Stimulated activated memory B cell treated with anti-CD40 and anti-IgM and Interleukin-4, amounts not matched to agents 10 μg/mL and 1 μg/mL and 100 μg/mL, for 72 hours (primary cell): ENCODE results near the gene PLS3.

ENCODE experiments used
- ATAC-seq: fragments of 150-1000 bp; cut with Tn5 transposase; 2 replicates; pipeline ENCODE4 v1.10.0; 2021
- H3K27ac Mint-ChIP-seq: one replicate; pipeline ENCODE4 v1.8.0; 2022; ENCODE audit warnings: mild to moderate bottlenecking, mixed read lengths
- H3K27me3 Mint-ChIP-seq: one replicate; pipeline ENCODE4 v1.8.0; 2022; ENCODE audit warnings: mixed read lengths
- H3K36me3 Mint-ChIP-seq: one replicate; pipeline ENCODE4 v1.8.0; 2022; ENCODE audit warnings: mixed read lengths
- H3K4me1 Mint-ChIP-seq: one replicate; pipeline ENCODE4 v1.8.0; 2022; ENCODE audit warnings: mixed read lengths
- H3K4me3 Mint-ChIP-seq: one replicate; pipeline ENCODE4 v1.8.0; 2022; ENCODE audit warnings: mild to moderate bottlenecking, moderate library complexity, mixed read lengths
- H3K9me3 Mint-ChIP-seq: one replicate; pipeline ENCODE4 v1.8.0; 2022; ENCODE audit warnings: mixed read lengths

PLS3 gene

DNA sequence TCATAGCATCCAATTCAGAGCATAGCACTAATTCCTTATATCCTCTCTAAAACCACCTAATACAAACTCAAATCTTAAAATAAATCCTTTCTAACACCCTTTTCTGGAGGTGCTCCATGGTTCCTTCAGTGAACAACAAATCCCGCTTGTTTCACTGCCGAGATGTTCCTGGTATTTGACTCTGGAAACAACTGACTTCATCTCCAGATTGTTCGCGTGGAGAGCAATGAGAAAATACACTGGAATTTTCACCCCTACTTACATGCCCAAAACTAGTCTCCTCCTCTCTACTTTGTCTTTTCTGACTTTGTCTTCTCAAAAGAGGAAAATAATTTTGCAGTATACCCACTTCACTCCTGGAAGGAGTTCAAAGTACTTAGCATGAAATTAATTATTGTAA is 129.0 kb downstream of the PLS3 start:
- Mint-ChIP-seq H3K27me3 (no peaks in the 10 kb centered on the region), H3K36me3 (no peaks in the 10 kb centered on the region), H3K4me3 (no peak overlapping the region), H3K27ac (no peak overlapping the region), H3K4me1 (no peaks in the 10 kb centered on the region), H3K9me3 (no peaks in the 10 kb centered on the region)
- no peak for ATAC-seq

GRCh38 chrX:115690511-115691216 is 129.7 kb downstream of the PLS3 start:
- ATAC-seq = peak; percentile 45
- Mint-ChIP-seq H3K27me3 (no peaks in the 10 kb centered on the region), H3K4me3 (no peak overlapping the region), H3K27ac (no peak overlapping the region), H3K36me3 (no peaks in the 10 kb centered on the region), H3K9me3 (no peaks in the 10 kb centered on the region), H3K4me1 (no peaks in the 10 kb centered on the region)

DNA sequence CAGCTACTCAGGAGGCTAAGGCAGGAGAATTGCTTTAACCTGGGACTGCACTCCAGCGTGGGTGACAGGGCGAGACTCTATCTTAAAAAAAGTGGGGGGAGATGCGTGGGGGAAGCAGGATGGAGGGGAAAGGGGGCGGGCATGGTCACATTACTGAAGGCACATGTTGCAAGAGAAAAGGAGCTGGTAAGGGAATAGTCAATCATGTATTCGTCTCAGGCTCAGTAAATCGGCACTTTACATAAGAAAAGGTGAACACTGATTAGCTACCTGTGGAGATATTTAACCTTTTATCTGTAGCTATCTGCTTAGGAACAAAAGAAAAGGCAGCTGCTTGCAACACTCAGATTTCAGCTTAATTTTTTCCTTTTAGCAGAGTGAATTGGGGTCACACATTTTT is 132.5 kb downstream of the PLS3 start:
- Mint-ChIP-seq H3K9me3 (no peaks in the 10 kb centered on the region), H3K4me3 (no peak overlapping the region), H3K27me3 (no peaks in the 10 kb centered on the region), H3K36me3 (no peaks in the 10 kb centered on the region), H3K27ac (no peak overlapping the region), H3K4me1 (no peaks in the 10 kb centered on the region)
- no peak for ATAC-seq

GRCh38 chrX:115694028-115694427 is 133.1 kb downstream of the PLS3 start:
- Mint-ChIP-seq H3K36me3 (no peaks in the 10 kb centered on the region), H3K27ac (no peak overlapping the region), H3K9me3 (no peaks in the 10 kb centered on the region), H3K27me3 (no peaks in the 10 kb centered on the region), H3K4me3 (no peak overlapping the region), H3K4me1 (no peaks in the 10 kb centered on the region)
- no peak for ATAC-seq

- Mint-ChIP-seq H3K36me3 (no peaks in the 10 kb centered on the region), H3K27me3 (no peaks in the 10 kb centered on the region), H3K4me3 (no peak overlapping the region), H3K9me3 (no peaks in the 10 kb centered on the region), H3K27ac (no peak overlapping the region), H3K4me1 (no peaks in the 10 kb centered on the region)
- ATAC-seq = no peak
These were observed 135.1 kb downstream of the PLS3 start for GRCh38 chrX:115696039-115696438.

GRCh38 chrX:115696939-115697338 is 136.0 kb downstream of the PLS3 start:
- H3K9me3 Mint-ChIP-seq = no peaks in the 10 kb centered on the region
- H3K4me1 Mint-ChIP-seq = no peaks in the 10 kb centered on the region
- no peaks in the 10 kb centered on the region for H3K27me3 Mint-ChIP-seq
- H3K36me3 Mint-ChIP-seq = no peaks in the 10 kb centered on the region
- no peak overlapping the region for H3K4me3 Mint-ChIP-seq
- no peak overlapping the region for H3K27ac Mint-ChIP-seq
- no peak for ATAC-seq

- no peak overlapping the region for H3K4me3 Mint-ChIP-seq
- ATAC-seq = no peak
- H3K27ac Mint-ChIP-seq = no peak overlapping the region
These were observed 136.8 kb downstream of the PLS3 start for GRCh38 chrX:115697806-115698205.

More at GRCh38 chrX:115697806-115698205, 136.8 kb downstream of the PLS3 start:
- Mint-ChIP-seq H3K4me1 (no peaks in the 10 kb centered on the region), H3K27me3 (no peaks in the 10 kb centered on the region), H3K9me3 (no peaks in the 10 kb centered on the region), H3K36me3 (no peaks in the 10 kb centered on the region)
